MCF 10A (cell line): Measurements from ENCODE around the gene FOXP4. TPM values are rescaled to one million over a fixed set of nuclear protein-coding genes. Genes with fewer than 3 reads are reported as not detected.

ENCODE experiments used
- BruUV-seq: library from RNA; stranded (reverse); fragments of 400-500 nt; replicated peaks from 2 replicates; lab custom pipeline; 2021; lab: Mats Ljungman, UMichigan
- CTCF ChIA-PET: fragments of 300-600 bp; sonication (Branson Sonifier 250); formaldehyde crosslinking; extraction: SDS; loops from one replicate; lab custom pipeline; 2021; ENCODE audit warnings: antibody characterized with exemption, inconsistent platforms; lab: Yijun Ruan, JAX
- POLR2A ChIA-PET: fragments of 300-600, 350-650 bp; sonication (Branson Sonifier 250); formaldehyde crosslinking; extraction: SDS; loops from one replicate; lab custom pipeline; 2020; ENCODE audit warnings: antibody characterized with exemption, inconsistent platforms; lab: Yijun Ruan, JAX
- DNase-seq: peaks from one replicate; pipeline ENCODE4 v3.0.0-alpha.2; 2018; ENCODE audit not compliant: unreplicated experiment
- H3K27ac Mint-ChIP-seq: one replicate; pipeline ENCODE4 v1.8.0; 2022; ENCODE audit warnings: mild to moderate bottlenecking, low read depth, mixed read lengths; ENCODE audit not compliant: unreplicated experiment
- H3K27me3 Mint-ChIP-seq: one replicate; pipeline ENCODE4 v1.8.0; 2022; ENCODE audit warnings: mixed read lengths; ENCODE audit not compliant: insufficient read depth, unreplicated experiment
- H3K36me3 Mint-ChIP-seq: one replicate; pipeline ENCODE4 v1.8.0; 2022; ENCODE audit warnings: mild to moderate bottlenecking, moderate library complexity, mixed read lengths; ENCODE audit not compliant: insufficient read depth, unreplicated experiment
- H3K4me1 Mint-ChIP-seq: one replicate; pipeline ENCODE4 v1.8.0; 2022; ENCODE audit warnings: mixed read lengths; ENCODE audit not compliant: insufficient read depth, unreplicated experiment
- H3K4me3 Mint-ChIP-seq: one replicate; pipeline ENCODE4 v1.8.0; 2022; ENCODE audit warnings: mild to moderate bottlenecking, moderate library complexity, mixed read lengths; ENCODE audit not compliant: unreplicated experiment
- H3K9me3 Mint-ChIP-seq: one replicate; pipeline ENCODE4 v1.8.0; 2022; ENCODE audit warnings: mixed read lengths; ENCODE audit not compliant: unreplicated experiment
- intact Hi-C: fragments of 100-400 bp; cut with micrococcal nuclease; formaldehyde crosslinking; loops from 2 replicates; pipeline ENCODE4 v1.14.1; 2022
- total RNA-seq: library from RNA; stranded (reverse); gene quantifications from 2 replicates; pipeline ENCODE4 v1.2.3, GENCODE V29; 2022
- TF ChIP-seq, protein P1 (sequence below): fragments of 200-600 bp; IDR thresholded peaks from one replicate; pipeline ENCODE4 v1.8.0; 2022; ENCODE audit warnings: antibody characterized with exemption, mild to moderate bottlenecking; ENCODE audit not compliant: unreplicated experiment

FOXP4 gene
- total RNA-seq, 1 experiment from 2014 or later: 16.5 TPM

GRCh38 chr6:41536795-41537758, 9.1 kb upstream of the FOXP4 start:
- no TSS peak for BruUV-seq
- no peaks in the 10 kb centered on the region for H3K27me3 Mint-ChIP-seq
- intact Hi-C loops: no loop called here
- CTCF ChIA-PET: interaction anchor here (0.7 kb wide), 1 partner anchor 73 kb away, joined by 3 read pairs; no protein-coding TSS in a partner anchor
- peaks cover 13% of the 10 kb centered on the region for H3K36me3 Mint-ChIP-seq
- no peak overlapping the region for H3K27ac Mint-ChIP-seq
- TF ChIP-seq, protein P1, sequence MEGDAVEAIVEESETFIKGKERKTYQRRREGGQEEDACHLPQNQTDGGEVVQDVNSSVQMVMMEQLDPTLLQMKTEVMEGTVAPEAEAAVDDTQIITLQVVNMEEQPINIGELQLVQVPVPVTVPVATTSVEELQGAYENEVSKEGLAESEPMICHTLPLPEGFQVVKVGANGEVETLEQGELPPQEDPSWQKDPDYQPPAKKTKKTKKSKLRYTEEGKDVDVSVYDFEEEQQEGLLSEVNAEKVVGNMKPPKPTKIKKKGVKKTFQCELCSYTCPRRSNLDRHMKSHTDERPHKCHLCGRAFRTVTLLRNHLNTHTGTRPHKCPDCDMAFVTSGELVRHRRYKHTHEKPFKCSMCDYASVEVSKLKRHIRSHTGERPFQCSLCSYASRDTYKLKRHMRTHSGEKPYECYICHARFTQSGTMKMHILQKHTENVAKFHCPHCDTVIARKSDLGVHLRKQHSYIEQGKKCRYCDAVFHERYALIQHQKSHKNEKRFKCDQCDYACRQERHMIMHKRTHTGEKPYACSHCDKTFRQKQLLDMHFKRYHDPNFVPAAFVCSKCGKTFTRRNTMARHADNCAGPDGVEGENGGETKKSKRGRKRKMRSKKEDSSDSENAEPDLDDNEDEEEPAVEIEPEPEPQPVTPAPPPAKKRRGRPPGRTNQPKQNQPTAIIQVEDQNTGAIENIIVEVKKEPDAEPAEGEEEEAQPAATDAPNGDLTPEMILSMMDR: no peak
- peak; percentile 89 for DNase-seq
- no peaks in the 10 kb centered on the region for H3K9me3 Mint-ChIP-seq
- H3K4me3 Mint-ChIP-seq: peak overlapping the region; percentile 56
- H3K4me1 Mint-ChIP-seq: peaks cover 38% of the 10 kb centered on the region
- POLR2A ChIA-PET: no interaction called here

DNA sequence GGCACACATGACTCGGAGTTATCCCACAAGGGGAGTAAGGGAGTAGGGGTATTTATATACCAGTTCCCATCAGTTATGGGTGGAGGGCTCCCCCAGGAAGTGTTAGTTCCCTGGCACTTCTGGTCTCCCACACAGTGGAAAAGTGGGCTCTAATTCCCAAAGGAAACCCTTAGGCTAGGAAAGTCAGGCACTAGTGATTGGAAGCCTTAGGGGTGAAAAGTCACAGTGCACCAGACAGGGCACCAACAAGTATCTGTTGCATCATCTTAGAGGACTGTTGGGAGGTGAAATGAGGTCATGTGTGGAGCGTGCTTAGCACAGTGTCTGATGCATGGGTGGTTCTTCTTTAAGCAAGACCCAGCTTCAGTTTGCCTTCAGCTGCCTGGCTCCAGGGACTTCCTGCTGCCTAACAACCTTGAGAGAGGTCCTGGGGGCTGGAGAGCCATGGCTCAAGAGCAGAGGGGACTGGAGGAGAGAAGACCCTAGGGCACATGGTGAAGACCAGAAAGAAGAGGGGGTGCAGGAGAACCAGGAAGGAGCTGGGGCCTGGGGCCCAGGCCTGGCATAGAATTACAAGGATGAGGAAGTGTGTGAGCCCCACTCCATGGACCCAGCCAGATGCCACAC, 7.5 kb upstream of the FOXP4 start:
- CTCF ChIA-PET: interaction anchor here (0.6 kb wide), 1 partner anchor 10 kb away, joined by 3 read pairs; no protein-coding TSS in a partner anchor
- no peak overlapping the region for H3K27ac Mint-ChIP-seq
- peaks cover 13% of the 10 kb centered on the region for H3K36me3 Mint-ChIP-seq
- peak; percentile 49 for DNase-seq
- POLR2A ChIA-PET: no interaction called here
- no peak overlapping the region for H3K4me3 Mint-ChIP-seq
- TF ChIP-seq, protein P1: no peak
- H3K27me3 Mint-ChIP-seq: no peaks in the 10 kb centered on the region
- intact Hi-C loops: no loop called here
- H3K4me1 Mint-ChIP-seq: peaks cover 38% of the 10 kb centered on the region
- no TSS peak for BruUV-seq
- no peaks in the 10 kb centered on the region for H3K9me3 Mint-ChIP-seq

GRCh38 chr6:41539204-41539603, 7.0 kb upstream of the FOXP4 start:
- Mint-ChIP-seq H3K4me3 (no peak overlapping the region), H3K9me3 (no peaks in the 10 kb centered on the region), H3K27ac (no peak overlapping the region), H3K36me3 (peaks cover 13% of the 10 kb centered on the region), H3K27me3 (no peaks in the 10 kb centered on the region), H3K4me1 (peaks cover 38% of the 10 kb centered on the region)
- CTCF ChIA-PET: no interaction called here
- no TSS peak for BruUV-seq
- POLR2A ChIA-PET: no interaction called here
- TF ChIP-seq, protein P1: no peak
- DNase-seq: no peak
- intact Hi-C loops: no loop called here

- Mint-ChIP-seq H3K27me3 (no peaks in the 10 kb centered on the region), H3K27ac (no peak overlapping the region), H3K4me3 (no peak overlapping the region), H3K4me1 (peaks cover 37% of the 10 kb centered on the region), H3K9me3 (no peaks in the 10 kb centered on the region), H3K36me3 (peaks cover 13% of the 10 kb centered on the region)
- ChIA-PET CTCF (no interaction called here), POLR2A (no interaction called here)
- intact Hi-C loops: no loop called here
- DNase-seq: no peak
- BruUV-seq: no TSS peak
- TF ChIP-seq, protein P1: no peak
These were observed 4.8 kb upstream of the FOXP4 start for GRCh38 chr6:41541364-41541763.
